IMR-90 (cell line): Measurements from ENCODE around the gene DCP2.

Experiments
- BHLHE40 ChIP-seq: fragments of 150-350 bp; IDR thresholded peaks from 2 replicates; pipeline ENCODE4 v1.6.1; 2016; ENCODE audit warnings: mild to moderate bottlenecking, low read depth, low read length
- CEBPB ChIP-seq: IDR thresholded peaks from 2 replicates; pipeline ENCODE4 v1.6.1; 2012; ENCODE audit warnings: low read depth, low read length, improper control_type of control experiment
- CHD1 ChIP-seq: IDR thresholded peaks from 2 replicates; pipeline ENCODE4 v1.6.1; 2012; ENCODE audit warnings: low read depth, low read length, improper control_type of control experiment
- CTCF ChIP-seq: conservative IDR thresholded peaks from 2 replicates; pipeline ENCODE4 v1.5.1; 2012; ENCODE audit warnings: mild to moderate bottlenecking, low read depth, low read length, improper control_type of control experiment
- ELK1 ChIP-seq: fragments of 150-350 bp; IDR thresholded peaks from 2 replicates; pipeline ENCODE4 v1.6.1; 2016; ENCODE audit warnings: low read depth, mild to moderate bottlenecking, low read length, moderate library complexity, borderline replicate concordance
- FOS ChIP-seq: fragments of 150-350 bp; IDR thresholded peaks from 2 replicates; pipeline ENCODE4 v1.6.1; 2016; ENCODE audit warnings: low read depth, low read length
- MAFK ChIP-seq: IDR thresholded peaks from 2 replicates; pipeline ENCODE4 v1.6.1; 2012; ENCODE audit warnings: low read depth, low read length, improper control_type of control experiment
- MXI1 ChIP-seq: IDR thresholded peaks from 2 replicates; pipeline ENCODE4 v1.6.1; 2012; ENCODE audit warnings: low read depth, mild to moderate bottlenecking, low read length, moderate library complexity, borderline replicate concordance
- POLR2A ChIP-seq: IDR thresholded peaks from 2 replicates; pipeline ENCODE4 v1.6.1; 2012; ENCODE audit warnings: mild to moderate bottlenecking, low read depth, low read length
- RAD21 ChIP-seq: IDR thresholded peaks from 2 replicates; pipeline ENCODE4 v1.6.1; 2012; ENCODE audit warnings: low read length, improper control_type of control experiment
- RCOR1 ChIP-seq: IDR thresholded peaks from 2 replicates; pipeline ENCODE4 v1.6.1; 2012; ENCODE audit warnings: mild to moderate bottlenecking, low read length, improper control_type of control experiment; ENCODE audit not compliant: insufficient replicate concordance
- RFX5 ChIP-seq: IDR thresholded peaks from 2 replicates; pipeline ENCODE4 v1.8.0; 2012; ENCODE audit warnings: low read depth, mild to moderate bottlenecking, low read length, moderate library complexity
- SMC3 ChIP-seq: fragments of 150-350 bp; IDR thresholded peaks from 2 replicates; pipeline ENCODE4 v1.6.1; 2016; ENCODE audit warnings: low read depth, mild to moderate bottlenecking, antibody characterized with exemption, low read length, moderate library complexity
- USF2 ChIP-seq: fragments of 150-350 bp; IDR thresholded peaks from 2 replicates; pipeline ENCODE4 v1.6.1; 2017; ENCODE audit warnings: mild to moderate bottlenecking, antibody characterized with exemption, low read length, low read depth

- TF ChIP-seq CTCF (no peak), MAFK (no peak), CEBPB (no peak), USF2 (no peak), CHD1 (no peak), SMC3 (no peak), POLR2A (no peak), RFX5 (no peak), RCOR1 (no peak), MXI1 (no peak), RAD21 (no peak), ELK1 (no peak), FOS (no peak), BHLHE40 (no peak)
Observed at GRCh38 chr5:113029614-113030013, 53.0 kb downstream of the DCP2 start.
